ENCODE measurements around the gene LEF1. TPM values are rescaled to one million over a fixed set of nuclear protein-coding genes. Genes with fewer than 3 reads are reported as not detected.

LEF1 gene
- total RNA-seq, 1 experiment from 2014 or later, result 2.0 TPM

GRCh38 chr4:108030332-108030731, 138.4 kb downstream of the LEF1 start:
- Mint-ChIP-seq H3K4me1 (ENCODE audit: insufficient read depth, unreplicated experiment) (no peaks in the 10 kb centered on the region), H3K9me3 (ENCODE audit: unreplicated experiment) (no peaks in the 10 kb centered on the region), H3K27ac (ENCODE audit: low read depth, unreplicated experiment) (peak overlapping the region; percentile 0), H3K27me3 (ENCODE audit: insufficient read depth, unreplicated experiment) (no peaks in the 10 kb centered on the region), H3K4me3 (ENCODE audit: unreplicated experiment) (no peak overlapping the region), H3K36me3 (ENCODE audit: insufficient read depth, unreplicated experiment) (peaks cover 45% of the 10 kb centered on the region)
- TF ChIP-seq, protein P1, sequence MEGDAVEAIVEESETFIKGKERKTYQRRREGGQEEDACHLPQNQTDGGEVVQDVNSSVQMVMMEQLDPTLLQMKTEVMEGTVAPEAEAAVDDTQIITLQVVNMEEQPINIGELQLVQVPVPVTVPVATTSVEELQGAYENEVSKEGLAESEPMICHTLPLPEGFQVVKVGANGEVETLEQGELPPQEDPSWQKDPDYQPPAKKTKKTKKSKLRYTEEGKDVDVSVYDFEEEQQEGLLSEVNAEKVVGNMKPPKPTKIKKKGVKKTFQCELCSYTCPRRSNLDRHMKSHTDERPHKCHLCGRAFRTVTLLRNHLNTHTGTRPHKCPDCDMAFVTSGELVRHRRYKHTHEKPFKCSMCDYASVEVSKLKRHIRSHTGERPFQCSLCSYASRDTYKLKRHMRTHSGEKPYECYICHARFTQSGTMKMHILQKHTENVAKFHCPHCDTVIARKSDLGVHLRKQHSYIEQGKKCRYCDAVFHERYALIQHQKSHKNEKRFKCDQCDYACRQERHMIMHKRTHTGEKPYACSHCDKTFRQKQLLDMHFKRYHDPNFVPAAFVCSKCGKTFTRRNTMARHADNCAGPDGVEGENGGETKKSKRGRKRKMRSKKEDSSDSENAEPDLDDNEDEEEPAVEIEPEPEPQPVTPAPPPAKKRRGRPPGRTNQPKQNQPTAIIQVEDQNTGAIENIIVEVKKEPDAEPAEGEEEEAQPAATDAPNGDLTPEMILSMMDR (IDR thresholded peaks at IDR 0.05; ENCODE audit: unreplicated experiment), result peak; percentile 32
- intact Hi-C loops (cut with micrococcal nuclease), result loop anchor here (1.0 kb wide), 2 partner anchors 463 to 542 kb away; no protein-coding TSS in a partner anchor
- no TSS peak for BruUV-seq (replicated peaks)
- DNase-seq (ENCODE audit: unreplicated experiment), result peak; percentile 51
- CTCF ChIA-PET, result interaction anchor here (0.6 to 2.4 kb wide), 16 partner anchors 11 to 652 kb away, joined by 3 to 21 read pairs (median 4); no protein-coding TSS in a partner anchor
- POLR2A ChIA-PET, result interaction anchor here (0.7 to 2.1 kb wide), 3 partner anchors 13 to 621 kb away, joined by 3 to 5 read pairs (median 3); no protein-coding TSS in a partner anchor

- ChIA-PET CTCF (interaction anchor here (0.6 to 2.4 kb wide), 15 partner anchors 10 to 545 kb away, joined by 3 to 21 read pairs (median 4); no protein-coding TSS in a partner anchor), POLR2A (interaction anchor here (1.0 kb wide), 1 partner anchor 14 kb away, joined by 3 read pairs; no protein-coding TSS in a partner anchor)
- H3K4me1 Mint-ChIP-seq (ENCODE audit: insufficient read depth, unreplicated experiment), result no peaks in the 10 kb centered on the region
- no TSS peak for BruUV-seq (replicated peaks)
- peak overlapping the region; percentile 0 for H3K27ac Mint-ChIP-seq (ENCODE audit: low read depth, unreplicated experiment)
- no peak overlapping the region for H3K4me3 Mint-ChIP-seq (ENCODE audit: unreplicated experiment)
- intact Hi-C loops (cut with micrococcal nuclease), result loop anchor here (1.0 kb wide), 2 partner anchors 464 to 543 kb away; no protein-coding TSS in a partner anchor
- DNase-seq (ENCODE audit: unreplicated experiment), result no peak
- H3K36me3 Mint-ChIP-seq (ENCODE audit: insufficient read depth, unreplicated experiment), result peaks cover 39% of the 10 kb centered on the region
- TF ChIP-seq, protein P1 (IDR thresholded peaks at IDR 0.05; ENCODE audit: unreplicated experiment), result no peak
- no peaks in the 10 kb centered on the region for H3K27me3 Mint-ChIP-seq (ENCODE audit: insufficient read depth, unreplicated experiment)
- H3K9me3 Mint-ChIP-seq (ENCODE audit: unreplicated experiment), result no peaks in the 10 kb centered on the region
These were observed 139.0 kb downstream of the LEF1 start for GRCh38 chr4:108029731-108030130.

DNA sequence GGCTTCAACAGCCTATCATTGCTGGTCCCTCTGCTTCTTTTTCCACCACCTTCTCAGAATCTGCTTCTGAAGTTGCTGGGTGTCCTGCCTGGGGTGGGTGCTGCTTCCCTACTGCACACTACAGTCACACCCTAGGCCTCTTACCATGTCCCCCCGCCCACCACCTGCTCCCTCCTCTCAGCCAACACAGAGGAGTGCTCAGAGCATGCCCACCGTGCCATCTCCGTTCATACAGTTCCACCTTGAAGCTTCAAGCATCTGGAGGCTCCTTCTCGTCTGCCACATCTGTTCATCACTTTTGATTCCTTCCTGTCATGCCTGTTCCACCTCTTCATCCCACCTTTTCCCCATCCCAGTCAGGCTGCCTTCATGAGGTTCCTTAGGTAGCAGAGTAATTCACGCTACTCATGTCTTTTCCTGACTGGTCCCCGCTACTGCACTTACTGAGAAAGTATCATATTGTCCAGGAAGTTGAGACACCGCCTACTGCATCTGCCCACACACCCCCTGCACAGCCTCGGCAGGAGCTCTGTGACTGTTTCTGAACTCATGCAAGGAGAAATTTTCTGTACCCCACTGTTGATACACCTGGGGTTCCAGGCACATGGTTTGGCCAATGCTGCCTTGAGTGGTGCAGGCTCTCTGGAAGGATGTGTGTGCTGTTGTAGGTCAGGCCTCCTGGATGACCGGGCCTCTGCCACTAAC, 139.6 kb downstream of the LEF1 start:
- no peaks in the 10 kb centered on the region for H3K27me3 Mint-ChIP-seq (ENCODE audit: insufficient read depth, unreplicated experiment)
- H3K9me3 Mint-ChIP-seq (ENCODE audit: unreplicated experiment), result no peaks in the 10 kb centered on the region
- peak overlapping the region; percentile 0 for H3K27ac Mint-ChIP-seq (ENCODE audit: low read depth, unreplicated experiment)
- intact Hi-C loops (cut with micrococcal nuclease), result no loop called here
- no TSS peak for BruUV-seq (replicated peaks)
- ChIA-PET CTCF (interaction anchor here (0.6 to 2.4 kb wide), 7 partner anchors 10 to 574 kb away, joined by 3 to 21 read pairs (median 4); no protein-coding TSS in a partner anchor), POLR2A (no interaction called here)
- DNase-seq (ENCODE audit: unreplicated experiment), result no peak
- no peak overlapping the region for H3K4me3 Mint-ChIP-seq (ENCODE audit: unreplicated experiment)
- no peaks in the 10 kb centered on the region for H3K4me1 Mint-ChIP-seq (ENCODE audit: insufficient read depth, unreplicated experiment)
- TF ChIP-seq, protein P1 (IDR thresholded peaks at IDR 0.05; ENCODE audit: unreplicated experiment), result no peak
- H3K36me3 Mint-ChIP-seq (ENCODE audit: insufficient read depth, unreplicated experiment), result peaks cover 34% of the 10 kb centered on the region

- TF ChIP-seq, protein P1 (IDR thresholded peaks at IDR 0.05; ENCODE audit: unreplicated experiment), result no peak
- no TSS peak for BruUV-seq (replicated peaks)
- POLR2A ChIA-PET, result no interaction called here
- intact Hi-C loops (cut with micrococcal nuclease), result no loop called here
- H3K4me1 Mint-ChIP-seq (ENCODE audit: insufficient read depth, unreplicated experiment), result no peaks in the 10 kb centered on the region
- no peak overlapping the region for H3K27ac Mint-ChIP-seq (ENCODE audit: low read depth, unreplicated experiment)
- no peak overlapping the region for H3K4me3 Mint-ChIP-seq (ENCODE audit: unreplicated experiment)
- no peaks in the 10 kb centered on the region for H3K9me3 Mint-ChIP-seq (ENCODE audit: unreplicated experiment)
- no peaks in the 10 kb centered on the region for H3K27me3 Mint-ChIP-seq (ENCODE audit: insufficient read depth, unreplicated experiment)
- CTCF ChIA-PET, result interaction anchor here (0.7 to 1.4 kb wide), 2 partner anchors 407 to 749 kb away, joined by 3 read pairs; no protein-coding TSS in a partner anchor
- H3K36me3 Mint-ChIP-seq (ENCODE audit: insufficient read depth, unreplicated experiment), result peaks cover 26% of the 10 kb centered on the region
- DNase-seq (ENCODE audit: unreplicated experiment), result no peak
These were observed 143.9 kb downstream of the LEF1 start for GRCh38 chr4:108024878-108025165.
